Measurements from ENCODE around the gene CHST2.

The CHST2 gene

DNA sequence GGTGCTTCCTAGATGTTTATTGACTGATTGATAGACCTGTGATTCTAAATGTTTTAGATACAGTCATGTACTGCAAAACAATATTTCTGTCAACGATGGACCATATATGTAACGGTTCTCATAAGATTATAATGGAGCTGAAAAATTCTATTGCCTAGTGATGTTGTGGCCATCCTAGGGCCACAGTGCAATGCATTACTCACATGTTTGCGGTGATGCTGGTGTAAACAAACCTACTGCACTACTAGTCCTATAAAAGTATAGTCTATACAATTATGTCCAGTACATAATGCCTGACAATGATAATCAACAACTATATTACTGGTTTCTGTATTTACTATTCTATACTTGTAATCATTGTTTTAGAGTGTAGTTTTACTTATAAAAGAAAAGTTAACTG is 46.8 kb downstream of the CHST2 start:
- H3K4me2 ChIP-seq (ENCODE audit: insufficient read depth, low read length) = no peak overlapping the region
- peaks cover 15% of the 10 kb centered on the region for H3K79me2 ChIP-seq (ENCODE audit: insufficient read depth, low read length)
- DNase-seq (no peak), ATAC-seq (ENCODE audit: insufficient read depth, low read depth) (no peak)
- H4K20me1 ChIP-seq (ENCODE audit: insufficient read depth, low read length) = no peaks in the 10 kb centered on the region
- H2AFZ ChIP-seq (ENCODE audit: low read depth, low read length) = no peak overlapping the region
- no peaks in the 10 kb centered on the region for H3K27me3 ChIP-seq (ENCODE audit: insufficient read depth, low read length, poor library complexity)
- no peaks in the 10 kb centered on the region for H3K9me3 ChIP-seq (ENCODE audit: insufficient read depth, low read length, severe bottlenecking)
- no peaks in the 10 kb centered on the region for H3K36me3 ChIP-seq (ENCODE audit: insufficient read depth, low read length)
- peak overlapping the region; percentile 61 for H3K27ac ChIP-seq (ENCODE audit: low read length)
- TF ChIP-seq, protein P1, sequence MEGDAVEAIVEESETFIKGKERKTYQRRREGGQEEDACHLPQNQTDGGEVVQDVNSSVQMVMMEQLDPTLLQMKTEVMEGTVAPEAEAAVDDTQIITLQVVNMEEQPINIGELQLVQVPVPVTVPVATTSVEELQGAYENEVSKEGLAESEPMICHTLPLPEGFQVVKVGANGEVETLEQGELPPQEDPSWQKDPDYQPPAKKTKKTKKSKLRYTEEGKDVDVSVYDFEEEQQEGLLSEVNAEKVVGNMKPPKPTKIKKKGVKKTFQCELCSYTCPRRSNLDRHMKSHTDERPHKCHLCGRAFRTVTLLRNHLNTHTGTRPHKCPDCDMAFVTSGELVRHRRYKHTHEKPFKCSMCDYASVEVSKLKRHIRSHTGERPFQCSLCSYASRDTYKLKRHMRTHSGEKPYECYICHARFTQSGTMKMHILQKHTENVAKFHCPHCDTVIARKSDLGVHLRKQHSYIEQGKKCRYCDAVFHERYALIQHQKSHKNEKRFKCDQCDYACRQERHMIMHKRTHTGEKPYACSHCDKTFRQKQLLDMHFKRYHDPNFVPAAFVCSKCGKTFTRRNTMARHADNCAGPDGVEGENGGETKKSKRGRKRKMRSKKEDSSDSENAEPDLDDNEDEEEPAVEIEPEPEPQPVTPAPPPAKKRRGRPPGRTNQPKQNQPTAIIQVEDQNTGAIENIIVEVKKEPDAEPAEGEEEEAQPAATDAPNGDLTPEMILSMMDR (IDR thresholded peaks at IDR 0.05; ENCODE audit: borderline replicate concordance, extremely low read depth, low read length, poor library complexity, severe bottlenecking) = no peak
- no peak for TF ChIP-seq EZH2 (IDR thresholded peaks at IDR 0.05; ENCODE audit: borderline replicate concordance, low read depth, low read length, severe bottlenecking)
- H3K4me1 ChIP-seq (ENCODE audit: insufficient read depth, low read length) = peaks cover 81% of the 10 kb centered on the region
- no peak overlapping the region for H3K9ac ChIP-seq (ENCODE audit: low read depth, low read length)
- no peak overlapping the region for H3K4me3 ChIP-seq (ENCODE audit: low read depth in 1 of 2, low read length in 2 of 2)

DNA sequence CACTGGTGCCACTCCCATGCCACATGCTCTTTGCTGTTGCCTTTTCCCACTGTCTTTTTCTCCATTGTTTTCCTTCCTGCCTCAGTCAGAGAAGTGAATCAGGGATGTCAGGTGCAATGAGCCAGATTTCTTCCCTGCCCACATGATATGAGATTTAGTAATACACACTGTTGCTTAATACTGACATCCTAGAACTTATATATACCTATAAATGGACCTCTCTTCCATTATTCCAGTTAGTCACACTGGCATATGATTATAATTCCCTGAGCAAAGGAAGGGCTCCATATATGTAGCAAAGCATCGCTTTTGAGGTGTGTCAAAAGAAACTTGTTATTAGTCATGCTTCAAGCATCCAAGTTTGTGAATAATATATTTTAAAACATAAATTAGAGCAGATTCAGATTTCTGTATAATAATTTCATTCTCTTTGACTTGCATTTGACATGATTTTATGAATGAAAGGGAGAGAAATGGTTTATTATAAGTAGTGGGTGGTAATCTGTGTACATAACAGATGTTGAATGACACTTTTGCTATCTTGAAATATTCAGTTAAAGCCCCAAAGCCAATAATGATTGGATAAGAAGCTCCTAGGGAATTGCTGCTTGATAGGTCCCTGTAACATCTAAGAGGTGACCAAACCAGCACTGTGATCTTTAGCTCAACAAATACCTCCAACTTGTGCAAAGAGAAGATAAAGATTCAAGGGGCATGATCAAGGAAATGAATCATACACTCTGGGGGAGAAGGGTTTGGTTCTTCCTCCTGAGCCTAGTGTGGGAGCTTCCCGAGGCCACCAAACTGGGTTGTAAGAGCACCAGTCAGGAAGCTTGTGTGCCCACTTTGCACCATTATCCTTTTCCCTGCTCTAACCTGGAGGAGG is 48.6 kb downstream of the CHST2 start:
- H3K4me2 ChIP-seq (ENCODE audit: insufficient read depth, low read length) = no peak overlapping the region
- H3K9me3 ChIP-seq (ENCODE audit: insufficient read depth, low read length, severe bottlenecking) = peaks cover 2% of the 10 kb centered on the region
- no peak for ATAC-seq (ENCODE audit: insufficient read depth, low read depth)

DNA sequence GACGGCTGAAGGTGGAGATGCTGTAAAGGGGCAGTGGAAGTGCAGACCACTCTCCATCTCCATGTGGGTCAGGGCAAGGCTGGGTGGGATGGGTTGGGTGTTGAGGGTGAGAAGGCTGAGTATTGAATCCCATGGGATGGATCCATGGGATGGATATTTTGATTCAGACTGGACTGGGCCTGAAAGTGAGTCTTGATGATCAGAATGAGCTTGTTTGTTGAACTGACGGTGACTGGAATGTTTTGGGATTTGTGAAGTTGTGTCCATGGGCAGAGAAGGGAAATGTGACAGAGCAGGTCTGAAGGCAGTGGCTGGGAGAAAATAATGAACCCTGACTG is 49.3 kb downstream of the CHST2 start:
- H3K4me1 ChIP-seq (ENCODE audit: insufficient read depth, low read length) = peaks cover 98% of the 10 kb centered on the region
- H3K9me3 ChIP-seq (ENCODE audit: insufficient read depth, low read length, severe bottlenecking) = peaks cover 8% of the 10 kb centered on the region
- DNase-seq = no peak
- H3K36me3 ChIP-seq (ENCODE audit: insufficient read depth, low read length) = no peaks in the 10 kb centered on the region; the same call in 1 of the 2 replicates
- peaks cover 17% of the 10 kb centered on the region for H3K79me2 ChIP-seq (ENCODE audit: insufficient read depth, low read length)
- H3K4me2 ChIP-seq (ENCODE audit: insufficient read depth, low read length) = no peak overlapping the region
- no peak for ATAC-seq (ENCODE audit: insufficient read depth, low read depth)
- H3K4me3 ChIP-seq (ENCODE audit: low read depth in 1 of 2, low read length in 2 of 2) = no peak overlapping the region
- no peaks in the 10 kb centered on the region for H3K27me3 ChIP-seq (ENCODE audit: insufficient read depth, low read length, poor library complexity)
- H4K20me1 ChIP-seq (ENCODE audit: insufficient read depth, low read length) = no peaks in the 10 kb centered on the region
- peak overlapping the region; percentile 100 for H3K27ac ChIP-seq (ENCODE audit: low read length)
- no peak overlapping the region for H2AFZ ChIP-seq (ENCODE audit: low read depth, low read length)
- peak overlapping the region; percentile 82; the same call in 1 of the 2 replicates for H3K9ac ChIP-seq (ENCODE audit: low read depth, low read length)
- TF ChIP-seq, protein P1 (IDR thresholded peaks at IDR 0.05; ENCODE audit: borderline replicate concordance, extremely low read depth, low read length, poor library complexity, severe bottlenecking) = no peak
- no peak for TF ChIP-seq EZH2 (IDR thresholded peaks at IDR 0.05; ENCODE audit: borderline replicate concordance, low read depth, low read length, severe bottlenecking)

More for the DNA sequence above, 48.6 kb downstream of the CHST2 start:
- peaks cover 98% of the 10 kb centered on the region for H3K4me1 ChIP-seq (ENCODE audit: insufficient read depth, low read length)
- DNase-seq = no peak
- no peak overlapping the region for H3K9ac ChIP-seq (ENCODE audit: low read depth, low read length)
- no peak overlapping the region for H2AFZ ChIP-seq (ENCODE audit: low read depth, low read length)
- no peaks in the 10 kb centered on the region for H3K36me3 ChIP-seq (ENCODE audit: insufficient read depth, low read length)
- peaks cover 15% of the 10 kb centered on the region for H3K79me2 ChIP-seq (ENCODE audit: insufficient read depth, low read length)
- no peak overlapping the region for H3K4me3 ChIP-seq (ENCODE audit: low read depth in 1 of 2, low read length in 2 of 2)
- peak overlapping the region; percentile 100 for H3K27ac ChIP-seq (ENCODE audit: low read length)
- H4K20me1 ChIP-seq (ENCODE audit: insufficient read depth, low read length) = no peaks in the 10 kb centered on the region
- no peak for TF ChIP-seq EZH2 (IDR thresholded peaks at IDR 0.05; ENCODE audit: borderline replicate concordance, low read depth, low read length, severe bottlenecking)
- TF ChIP-seq, protein P1 (IDR thresholded peaks at IDR 0.05; ENCODE audit: borderline replicate concordance, extremely low read depth, low read length, poor library complexity, severe bottlenecking) = no peak
- no peaks in the 10 kb centered on the region for H3K27me3 ChIP-seq (ENCODE audit: insufficient read depth, low read length, poor library complexity)

All from DND-41 (cell line).